ENCODE measurements around the gene OPN4.
A peak's percentile ranks its signal among the peaks of the same experiment; 100 is the strongest.

The OPN4 gene

GRCh38 chr10:86705139-86705538 lies 50.8 kb downstream of the OPN4 start:
- DNase-seq = no peak

DNA sequence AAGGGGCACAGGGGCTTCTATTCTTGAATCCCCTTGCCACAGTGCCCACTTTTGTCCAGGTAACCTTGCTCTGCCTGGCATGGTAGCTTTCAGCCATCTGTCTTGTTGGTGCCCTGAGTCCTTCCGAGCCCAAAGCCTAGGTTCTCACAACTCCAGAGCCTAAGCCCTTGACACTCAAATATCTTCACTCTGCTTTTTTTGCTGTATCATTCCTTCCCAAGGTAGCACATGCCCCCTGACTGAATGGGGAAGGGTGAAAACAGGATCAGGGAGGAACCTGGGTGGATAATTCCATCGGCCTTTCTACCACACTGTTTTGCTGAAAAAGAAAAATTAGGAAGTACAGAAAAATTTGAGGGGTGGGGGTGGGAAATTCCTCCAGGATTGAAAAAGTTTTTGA lies 51.6 kb downstream of the OPN4 start:
- DNase-seq = no peak

GRCh38 chr10:86706401-86706841 lies 52.1 kb downstream of the OPN4 start:
- no peak for DNase-seq

- DNase-seq = no peak
Measured at GRCh38 chr10:86706977-86707376, 52.6 kb downstream of the OPN4 start.

GRCh38 chr10:86707505-86707904 lies 53.2 kb downstream of the OPN4 start:
- DNase-seq = no peak

GRCh38 chr10:86708068-86708782 lies 53.9 kb downstream of the OPN4 start:
- no peak for DNase-seq

DNA sequence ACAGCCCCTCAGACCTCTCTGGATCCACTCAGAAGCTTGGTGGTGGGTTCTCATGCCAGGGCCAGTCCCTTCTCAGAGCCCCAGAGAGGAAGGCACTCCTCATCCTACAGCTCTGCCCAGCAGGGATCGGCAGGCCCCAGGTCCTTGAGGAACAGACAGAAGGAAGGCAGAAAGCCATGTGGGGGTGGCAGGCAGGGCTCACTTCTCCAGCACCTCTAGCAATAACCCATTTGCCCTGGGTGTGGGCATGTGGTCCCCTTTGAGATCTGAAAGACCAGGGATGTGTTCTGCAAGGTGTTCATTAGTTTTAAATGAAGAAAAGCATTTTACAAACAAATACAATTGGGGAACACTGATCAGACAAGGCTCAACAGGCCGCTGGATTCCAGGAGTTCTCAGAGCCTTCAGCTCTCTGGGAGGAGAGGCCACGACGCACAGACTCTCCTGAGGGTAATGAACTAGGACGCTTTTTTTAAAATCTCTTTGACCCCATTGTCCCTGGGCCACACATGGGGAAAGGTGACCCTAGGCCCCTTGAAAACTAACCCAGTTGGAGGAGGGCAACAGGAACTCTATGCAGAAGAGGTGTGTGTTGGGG lies 54.5 kb downstream of the OPN4 start:
- no peak for DNase-seq

GRCh38 chr10:86709396-86710185 lies 55.2 kb downstream of the OPN4 start:
- no peak for DNase-seq

GRCh38 chr10:86710987-86711512 lies 56.7 kb downstream of the OPN4 start:
- peak; percentile 93 for DNase-seq

DNA sequence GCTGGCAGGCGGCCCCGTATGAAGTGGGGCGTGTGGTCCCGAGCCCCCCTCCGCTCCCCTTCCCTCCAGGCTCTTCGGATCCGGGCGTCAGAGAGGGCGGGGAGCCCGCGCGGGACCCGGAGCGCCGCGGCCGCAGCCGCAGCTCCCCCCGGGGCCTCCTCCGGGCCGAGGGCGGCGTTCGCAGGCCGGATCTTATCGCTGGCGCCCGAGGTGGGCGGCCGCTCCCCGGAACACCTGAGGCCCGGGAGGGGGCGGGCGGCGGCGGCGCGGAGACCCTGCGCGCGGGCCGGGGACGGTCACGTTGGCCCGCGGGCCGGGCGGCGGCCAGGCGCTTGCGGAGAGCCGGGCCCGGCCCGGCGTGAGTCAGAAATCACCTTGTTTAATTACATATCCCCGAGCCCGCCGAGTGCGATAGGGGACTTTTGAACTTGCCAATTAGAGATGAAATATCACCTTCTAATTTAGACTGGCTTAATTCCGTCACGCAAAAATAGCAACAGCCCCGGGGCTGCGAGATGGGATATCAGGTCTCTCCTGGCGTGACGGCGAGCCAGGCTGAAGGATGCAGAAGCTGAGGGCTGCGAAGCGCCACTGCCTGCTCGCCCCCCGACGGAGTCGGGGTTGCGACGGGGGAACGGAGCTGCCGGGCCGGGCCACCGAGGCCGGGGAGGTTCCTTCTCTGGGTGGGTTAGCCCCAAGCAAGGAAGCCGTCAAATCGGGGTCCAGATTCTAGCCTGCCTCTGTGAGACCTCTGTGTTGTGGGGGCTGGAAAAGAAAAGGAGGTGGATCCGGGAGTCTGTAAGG lies 57.4 kb downstream of the OPN4 start:
- DNase-seq = peak; percentile 52

- no peak for DNase-seq
Measured at GRCh38 chr10:86712317-86712707, 58.0 kb downstream of the OPN4 start.

GRCh38 chr10:86715156-86715795 lies 60.9 kb downstream of the OPN4 start:
- no peak for DNase-seq

DNA sequence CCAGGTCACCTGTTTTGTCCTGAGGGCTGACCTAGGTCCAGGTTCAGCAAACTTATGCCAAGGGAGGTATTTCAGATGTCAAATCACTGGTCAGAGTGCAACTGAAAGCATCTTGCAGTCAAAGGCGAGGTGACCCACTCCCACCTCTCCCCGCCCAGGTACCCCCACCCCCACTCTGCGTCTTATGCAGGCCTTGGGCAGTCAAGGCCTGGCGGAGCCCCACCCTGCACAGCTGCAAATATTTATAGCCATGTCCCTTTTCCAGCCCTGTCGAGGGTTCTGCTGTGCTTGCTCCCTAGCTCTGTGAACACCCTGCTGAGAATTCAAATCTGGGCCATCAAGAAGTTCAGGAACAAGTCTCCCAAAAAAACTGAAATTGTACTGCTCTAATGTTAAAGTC lies 61.5 kb downstream of the OPN4 start:
- DNase-seq = no peak

Measured in fibroblast of skin of right quadriceps (primary cell).